H9 (cell line): ENCODE data around the gene MB. TPM values are rescaled to one million over a fixed set of nuclear protein-coding genes. Genes with fewer than 3 reads are reported as not detected.

ENCODE experiments used
- DNase-seq: peaks from one replicate; pipeline ENCODE4 v3.0.0-alpha.2; 2017
- H2AFZ ChIP-seq: one replicate; pipeline ENCODE4 v1.6.1; 2013; ENCODE audit warnings: mild to moderate bottlenecking, low read length, control low read depth, moderate library complexity
- H2AK5ac ChIP-seq: 2 replicates; pipeline ENCODE4 v1.6.1; 2013; ENCODE audit warnings: low read length, control low read depth, mixed read lengths; ENCODE audit not compliant: insufficient read length
- H2BK120ac ChIP-seq: one replicate; pipeline ENCODE4 v1.6.1; 2013; ENCODE audit warnings: low read depth, mild to moderate bottlenecking, low read length, control low read depth, inconsistent platforms; ENCODE audit not compliant: poor library complexity, severe bottlenecking
- H2BK12ac ChIP-seq: 2 replicates; pipeline ENCODE4 v1.6.1; 2013; ENCODE audit warnings: low read length, control low read depth, mixed read lengths, low read depth; ENCODE audit not compliant: insufficient read length
- H2BK15ac ChIP-seq: 2 replicates; pipeline ENCODE4 v1.6.1; 2013; ENCODE audit warnings: low read depth, low read length, control low read depth
- H2BK20ac ChIP-seq: one replicate; pipeline ENCODE4 v1.6.1; 2013; ENCODE audit warnings: low read depth, mild to moderate bottlenecking, low read length, control low read depth, inconsistent platforms; ENCODE audit not compliant: poor library complexity, severe bottlenecking
- H2BK5ac ChIP-seq: 2 replicates; pipeline ENCODE4 v1.6.1; 2013; ENCODE audit warnings: low read length, control low read depth, mixed read lengths; ENCODE audit not compliant: insufficient read length
- H3K14ac ChIP-seq: 2 replicates; pipeline ENCODE4 v1.6.1; 2013; ENCODE audit warnings: low read length, control low read depth; ENCODE audit not compliant: insufficient read depth
- H3K18ac ChIP-seq: 2 replicates; pipeline ENCODE4 v1.6.1; 2013; ENCODE audit warnings: low read depth, mild to moderate bottlenecking, mixed read lengths, low read length, control low read depth; ENCODE audit not compliant: insufficient read length
- H3K23ac ChIP-seq: 2 replicates; pipeline ENCODE4 v1.6.1; 2013; ENCODE audit warnings: low read length, control low read depth, mixed read lengths, low read depth; ENCODE audit not compliant: insufficient read length
- H3K23me2 ChIP-seq: 2 replicates; pipeline ENCODE4 v1.6.1; 2013; ENCODE audit warnings: low read depth, mild to moderate bottlenecking, mixed read lengths, low read length, control low read depth; ENCODE audit not compliant: insufficient read length, poor library complexity, severe bottlenecking
- H3K27ac ChIP-seq: 2 replicates; pipeline ENCODE4 v1.5.1; 2013; ENCODE audit warnings: low read length, control low read depth, mixed read lengths, low read depth; ENCODE audit not compliant: insufficient read length
- H3K27me3 ChIP-seq: 2 replicates; pipeline ENCODE4 v1.6.1; 2013; ENCODE audit warnings: low read length, control low read depth, inconsistent platforms; ENCODE audit not compliant: insufficient read depth
- H3K4ac ChIP-seq: 2 replicates; pipeline ENCODE4 v1.6.1; 2013; ENCODE audit warnings: low read depth, mild to moderate bottlenecking, control low read depth, inconsistent platforms, low read length, moderate library complexity
- H3K4me1 ChIP-seq: 2 replicates; pipeline ENCODE4 v1.6.1; 2013; ENCODE audit warnings: low read length, control low read depth, inconsistent platforms; ENCODE audit not compliant: insufficient read depth
- H3K4me2 ChIP-seq: 2 replicates; pipeline ENCODE4 v1.6.1; 2013; ENCODE audit warnings: low read length, control low read depth, mixed read lengths; ENCODE audit not compliant: insufficient read length, insufficient read depth
- H3K56ac ChIP-seq: 2 replicates; pipeline ENCODE4 v1.6.1; 2013; ENCODE audit warnings: low read depth, mild to moderate bottlenecking, mixed read lengths, low read length, control low read depth; ENCODE audit not compliant: insufficient read length
- H3K79me1 ChIP-seq: 2 replicates; pipeline ENCODE4 v1.6.1; 2013; ENCODE audit warnings: low read depth, mild to moderate bottlenecking, moderate library complexity, low read length, control low read depth, inconsistent platforms; ENCODE audit not compliant: insufficient read depth, poor library complexity, severe bottlenecking
- H3K79me2 ChIP-seq: 2 replicates; pipeline ENCODE4 v1.6.1; 2013; ENCODE audit warnings: low read length, control low read depth, inconsistent platforms; ENCODE audit not compliant: insufficient read depth
- H3K9ac ChIP-seq: 2 replicates; pipeline ENCODE4 v1.6.1; 2013; ENCODE audit warnings: low read length, control low read depth, mixed read lengths; ENCODE audit not compliant: insufficient read length; ENCODE audit errors: extremely low read depth
- H3K9me3 ChIP-seq: one replicate; pipeline ENCODE4 v1.6.1; 2013; ENCODE audit warnings: low read depth, low read length, inconsistent platforms; ENCODE audit not compliant: control insufficient read depth
- H3T11ph ChIP-seq: one replicate; pipeline ENCODE4 v1.6.1; 2013; ENCODE audit warnings: mild to moderate bottlenecking, low read length, control low read depth, inconsistent platforms
- H4K20me1 ChIP-seq: one replicate; pipeline ENCODE4 v1.6.1; 2013; ENCODE audit not compliant: control insufficient read depth, insufficient read length, insufficient read depth
- H4K5ac ChIP-seq: 2 replicates; pipeline ENCODE4 v1.6.1; 2013; ENCODE audit warnings: low read depth, mild to moderate bottlenecking, mixed read lengths, low read length, control low read depth; ENCODE audit not compliant: insufficient read length
- H4K8ac ChIP-seq: replicated peaks from 2 replicates; pipeline ENCODE4 v1.6.1; 2013; ENCODE audit warnings: low read length, control low read depth, mixed read lengths, low read depth; ENCODE audit not compliant: insufficient read length
- H4K91ac ChIP-seq: 2 replicates; pipeline ENCODE4 v1.6.1; 2013; ENCODE audit warnings: low read depth, mild to moderate bottlenecking, moderate library complexity, mixed read lengths, low read length, control low read depth; ENCODE audit not compliant: insufficient read length
- H3K27ac Mint-ChIP-seq, 3 experiments: 2 replicates in 2 of 3; 3 replicates in 1 of 3; pipeline ENCODE4 v1.8.0; 2020 to 2021; ENCODE audit warnings: mixed read lengths in 3 of 3, mild to moderate bottlenecking in 1 of 3, moderate library complexity in 1 of 3
- H3K27me3 Mint-ChIP-seq: 2 replicates; pipeline ENCODE4 v1.8.0; 2021; ENCODE audit warnings: low read depth, mild to moderate bottlenecking, moderate library complexity, mixed read lengths
- H3K36me3 Mint-ChIP-seq, 3 experiments: 2 replicates in 2 of 3; 3 replicates in 1 of 3; pipeline ENCODE4 v1.8.0; 2020 to 2021; ENCODE audit warnings: low read depth in 3 of 3, mixed read lengths in 3 of 3; ENCODE audit not compliant: insufficient read depth in 1 of 3
- H3K4me1 Mint-ChIP-seq, 2 experiments: 2 replicates each; pipeline ENCODE4 v1.8.0; 2020; ENCODE audit warnings: mixed read lengths in 2 of 2
- H3K4me3 Mint-ChIP-seq, 2 experiments: 2 replicates in 1 of 2; 3 replicates in 1 of 2; pipeline ENCODE4 v1.8.0; 2020 to 2021; ENCODE audit warnings: mild to moderate bottlenecking in 2 of 2, mixed read lengths in 2 of 2, moderate library complexity in 1 of 2
- H3K9me3 Mint-ChIP-seq, 2 experiments: 2 replicates in 1 of 2; 3 replicates in 1 of 2; pipeline ENCODE4 v1.8.0; 2020; ENCODE audit warnings: mild to moderate bottlenecking in 2 of 2, mixed read lengths in 2 of 2, moderate library complexity in 1 of 2
- WGBS: extraction: QIAGEN DNeasy Blood & Tissue Kit; methylation state at CpG from one replicate; pipeline ENCODE4 v1.1.7; 2013; ENCODE audit warnings: missing lambda C conversion rate, low lambda C conversion rate, mixed read lengths; ENCODE audit not compliant: insufficient read length; ENCODE audit errors: extremely low coverage; 5-methylcytosine and 5-hydroxymethylcytosine counted together
- total RNA-seq: library from RNA; stranded (reverse); gene quantifications from 2 replicates; pipeline ENCODE4 v1.2.1, GENCODE V29; 2021
- TF ChIP-seq, protein P1 (sequence below): fragments of 200-600 bp; sonication (generic); conservative IDR thresholded peaks from 3 replicates; pipeline ENCODE4 v1.8.0; 2021; ENCODE audit warnings: antibody characterized with exemption, mild to moderate bottlenecking

Gene MB
- total RNA-seq, 1 experiment from 2014 or later = 0.55 TPM

DNA sequence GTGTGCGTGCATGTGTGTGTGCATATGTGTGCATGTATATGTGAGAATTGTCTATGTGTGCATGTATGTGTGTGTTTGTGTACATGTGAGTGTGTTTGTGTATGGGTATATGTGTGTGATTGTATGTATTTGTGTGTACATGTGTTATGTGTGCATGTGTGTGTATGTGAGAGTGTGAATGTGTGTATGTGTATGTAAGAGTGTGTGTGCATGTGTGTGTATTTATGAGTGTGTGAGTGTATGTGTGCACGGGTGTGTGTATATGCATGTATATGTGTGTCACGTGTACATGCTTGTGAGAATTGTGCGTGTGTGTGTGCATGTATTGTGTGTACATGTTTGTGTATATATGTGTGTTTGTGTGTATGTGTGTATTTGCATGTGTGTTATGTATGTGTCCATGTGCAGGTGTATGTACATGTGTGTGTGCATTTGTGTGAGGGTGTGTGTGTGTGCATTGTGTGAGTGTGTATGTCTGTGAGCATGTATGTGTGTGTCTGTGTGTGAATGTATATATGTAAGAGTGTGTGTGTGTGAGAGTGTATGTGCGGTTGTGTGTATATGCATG lies 16.0 kb downstream of the MB start:
- H3K27me3 ChIP-seq = no peaks in the 10 kb centered on the region
- no peak overlapping the region for H3K27ac Mint-ChIP-seq
- H3K4me1 Mint-ChIP-seq = peaks cover 4% of the 10 kb centered on the region in 2 experiments; a peak in 3 of 4 replicates
- H3K9me3 Mint-ChIP-seq = no peaks in the 10 kb centered on the region
- H2BK20ac ChIP-seq = no peak overlapping the region
- no peak overlapping the region for H3K18ac ChIP-seq
- no peak overlapping the region for H2AK5ac ChIP-seq
- no peaks in the 10 kb centered on the region for H3K9me3 ChIP-seq
- no peak overlapping the region for H2BK12ac ChIP-seq
- no peak overlapping the region for H3T11ph ChIP-seq
- H3K56ac ChIP-seq = no peak overlapping the region
- H2BK15ac ChIP-seq = no peak overlapping the region
- peaks cover 3% of the 10 kb centered on the region for H3K27me3 Mint-ChIP-seq
- WGBS = 100% methylated on average over 1 of the region's 5 CpGs
- no peak for DNase-seq
- no peaks in the 10 kb centered on the region for H3K79me1 ChIP-seq
- H3K4me1 ChIP-seq = no peaks in the 10 kb centered on the region
- no peaks in the 10 kb centered on the region for H3K36me3 Mint-ChIP-seq
- TF ChIP-seq, protein P1, sequence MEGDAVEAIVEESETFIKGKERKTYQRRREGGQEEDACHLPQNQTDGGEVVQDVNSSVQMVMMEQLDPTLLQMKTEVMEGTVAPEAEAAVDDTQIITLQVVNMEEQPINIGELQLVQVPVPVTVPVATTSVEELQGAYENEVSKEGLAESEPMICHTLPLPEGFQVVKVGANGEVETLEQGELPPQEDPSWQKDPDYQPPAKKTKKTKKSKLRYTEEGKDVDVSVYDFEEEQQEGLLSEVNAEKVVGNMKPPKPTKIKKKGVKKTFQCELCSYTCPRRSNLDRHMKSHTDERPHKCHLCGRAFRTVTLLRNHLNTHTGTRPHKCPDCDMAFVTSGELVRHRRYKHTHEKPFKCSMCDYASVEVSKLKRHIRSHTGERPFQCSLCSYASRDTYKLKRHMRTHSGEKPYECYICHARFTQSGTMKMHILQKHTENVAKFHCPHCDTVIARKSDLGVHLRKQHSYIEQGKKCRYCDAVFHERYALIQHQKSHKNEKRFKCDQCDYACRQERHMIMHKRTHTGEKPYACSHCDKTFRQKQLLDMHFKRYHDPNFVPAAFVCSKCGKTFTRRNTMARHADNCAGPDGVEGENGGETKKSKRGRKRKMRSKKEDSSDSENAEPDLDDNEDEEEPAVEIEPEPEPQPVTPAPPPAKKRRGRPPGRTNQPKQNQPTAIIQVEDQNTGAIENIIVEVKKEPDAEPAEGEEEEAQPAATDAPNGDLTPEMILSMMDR = no peak
- H3K4me2 ChIP-seq = no peak overlapping the region
- no peaks in the 10 kb centered on the region for H3K23me2 ChIP-seq
- H3K4ac ChIP-seq = no peak overlapping the region
- no peak overlapping the region for H3K9ac ChIP-seq
- no peak overlapping the region for H2BK5ac ChIP-seq
- no peak overlapping the region for H4K91ac ChIP-seq
- no peak overlapping the region for H2BK120ac ChIP-seq
- H4K8ac ChIP-seq = no peak overlapping the region
- H2AFZ ChIP-seq = no peak overlapping the region
- no peak overlapping the region for H3K4me3 Mint-ChIP-seq
- no peaks in the 10 kb centered on the region for H3K79me2 ChIP-seq
- no peak overlapping the region for H3K14ac ChIP-seq
- no peak overlapping the region for H4K5ac ChIP-seq
- no peak overlapping the region for H3K27ac ChIP-seq
- H3K23ac ChIP-seq = no peak overlapping the region
- H4K20me1 ChIP-seq = no peaks in the 10 kb centered on the region
